GM23338 (cell line): ENCODE results near the gene PABPC1L. TPM values are rescaled to one million over a fixed set of nuclear protein-coding genes. Genes with fewer than 3 reads are reported as not detected.

Experiments used
- ATAC-seq: fragments of 200-7000 bp; cut with Tn5 transposase; 3 replicates; pipeline ENCODE4 v1.9.1; 2020
- DNase-seq: peaks from one replicate; pipeline ENCODE4 v3.0.0-alpha.2; 2015; ENCODE audit warnings: low spot score
- H2AFZ ChIP-seq: fragments of 200-600 bp; sonication (generic); 2 replicates; pipeline ENCODE4 v1.8.0; 2016; ENCODE audit warnings: antibody characterized with exemption, mild to moderate bottlenecking, moderate library complexity
- H3F3A ChIP-seq: fragments of 200-600 bp; sonication (generic); replicated peaks from 2 replicates; pipeline ENCODE4 v1.8.0; 2017; ENCODE audit warnings: antibody characterized with exemption, mixed run types, low read depth
- H3K27ac ChIP-seq: fragments of 200-600 bp; sonication (generic); 2 replicates; pipeline ENCODE4 v1.6.1; 2016; ENCODE audit warnings: low read depth
- H3K27me3 ChIP-seq: fragments of 200-600 bp; sonication (generic); 2 replicates; pipeline ENCODE4 v1.8.0; 2016; ENCODE audit warnings: mild to moderate bottlenecking, mixed run types, moderate library complexity; ENCODE audit not compliant: insufficient read depth
- H3K36me3 ChIP-seq: fragments of 200-600 bp; sonication (generic); 2 replicates; pipeline ENCODE4 v1.8.0; 2016; ENCODE audit warnings: mild to moderate bottlenecking; ENCODE audit not compliant: insufficient read depth
- H3K4me1 ChIP-seq: fragments of 200-600 bp; sonication (generic); 2 replicates; pipeline ENCODE4 v1.8.0; 2016; ENCODE audit warnings: mild to moderate bottlenecking, moderate library complexity; ENCODE audit not compliant: insufficient read depth
- H3K4me2 ChIP-seq: fragments of 200-600 bp; sonication (generic); 2 replicates; pipeline ENCODE4 v1.7.1; 2017; ENCODE audit warnings: mixed run types
- H3K4me3 ChIP-seq: fragments of 200-600 bp; sonication (generic); 2 replicates; pipeline ENCODE4 v1.6.1; 2016; ENCODE audit warnings: mixed run types
- H3K79me2 ChIP-seq: fragments of 200-600 bp; sonication (generic); replicated peaks from 2 replicates; pipeline ENCODE4 v1.8.0; 2017; ENCODE audit warnings: mild to moderate bottlenecking; ENCODE audit not compliant: insufficient read depth
- H3K9me2 ChIP-seq: fragments of 200-600 bp; sonication (generic); 2 replicates; pipeline ENCODE4 v1.8.0; 2017; ENCODE audit not compliant: insufficient read depth
- H4K20me1 ChIP-seq: fragments of 200-600 bp; sonication (generic); replicated peaks from 2 replicates; pipeline ENCODE4 v1.8.0; 2017; ENCODE audit warnings: mild to moderate bottlenecking; ENCODE audit not compliant: insufficient read depth
- H3K27ac Mint-ChIP-seq: 2 replicates; pipeline ENCODE4 v1.8.0; 2020; ENCODE audit warnings: inconsistent platforms, mild to moderate bottlenecking, moderate library complexity, mixed read lengths
- H3K27me3 Mint-ChIP-seq: 3 replicates; pipeline ENCODE4 v1.8.0; 2022; ENCODE audit warnings: low read depth, mild to moderate bottlenecking, moderate library complexity, mixed read lengths, inconsistent platforms; ENCODE audit not compliant: insufficient read depth, poor library complexity
- H3K36me3 Mint-ChIP-seq: 3 replicates; pipeline ENCODE4 v1.8.0; 2021; ENCODE audit warnings: low read depth, mild to moderate bottlenecking, inconsistent platforms, moderate library complexity, mixed read lengths
- H3K4me1 Mint-ChIP-seq: 3 replicates; pipeline ENCODE4 v1.8.0; 2020; ENCODE audit warnings: mild to moderate bottlenecking, inconsistent platforms, mixed read lengths
- H3K4me3 Mint-ChIP-seq: 3 replicates; pipeline ENCODE4 v1.8.0; 2021; ENCODE audit warnings: moderate library complexity, mild to moderate bottlenecking, inconsistent platforms, mixed read lengths
- H3K9me3 Mint-ChIP-seq: 3 replicates; pipeline ENCODE4 v1.8.0; 2020; ENCODE audit warnings: moderate library complexity, mild to moderate bottlenecking, inconsistent platforms, mixed read lengths
- CREB1 ChIP-seq: fragments of 250-450 bp; sonication (Bioruptor Pico); IDR thresholded peaks from 2 replicates; pipeline ENCODE4 v1.5.0; 2020; ENCODE audit warnings: low read depth, mild to moderate bottlenecking, moderate library complexity
- CTCF ChIP-seq, 2 experiments: fragments of 200-600 bp in 1 of 2; sonication (generic) in 1 of 2; conservative IDR thresholded peaks; 2 replicates each; pipeline versions ENCODE4 v1.5.1 to v1.6.1; 2016 to 2017; ENCODE audit warnings: antibody characterized with exemption in 2 of 2, low read depth in 2 of 2, mild to moderate bottlenecking in 2 of 2, moderate library complexity in 1 of 2
- ETS1 ChIP-seq: IDR thresholded peaks from 2 replicates; pipeline ENCODE4 v1.6.1; 2016; ENCODE audit warnings: antibody characterized with exemption
- EZH2 ChIP-seq: fragments of 200-600 bp; sonication (generic); IDR thresholded peaks from one replicate; pipeline ENCODE4 v1.8.0; 2017; ENCODE audit warnings: antibody characterized with exemption, mild to moderate bottlenecking, low read depth; ENCODE audit not compliant: unreplicated experiment
- EZH2phosphoT487 ChIP-seq: fragments of 200-600 bp; sonication (generic); IDR thresholded peaks from one replicate; pipeline ENCODE4 v1.8.1; 2018; ENCODE audit warnings: antibody characterized with exemption; ENCODE audit not compliant: unreplicated experiment
- JUNB ChIP-seq: IDR thresholded peaks from one replicate; pipeline ENCODE4 v1.6.1; 2016; ENCODE audit warnings: antibody characterized with exemption; ENCODE audit not compliant: unreplicated experiment
- NANOG ChIP-seq: IDR thresholded peaks from 2 replicates; pipeline ENCODE4 v1.6.1; 2016; ENCODE audit warnings: antibody characterized with exemption, borderline replicate concordance
- POLR2AphosphoS5 ChIP-seq: IDR thresholded peaks from 2 replicates; pipeline ENCODE4 v1.6.1; 2016; ENCODE audit warnings: antibody characterized with exemption, low read depth
- REST ChIP-seq: IDR thresholded peaks from one replicate; pipeline ENCODE4 v1.6.1; 2018; ENCODE audit warnings: antibody characterized with exemption; ENCODE audit not compliant: unreplicated experiment
- STAT1 ChIP-seq: IDR thresholded peaks from one replicate; pipeline ENCODE4 v1.6.1; 2016; ENCODE audit warnings: antibody characterized with exemption; ENCODE audit not compliant: unreplicated experiment
- ZNF114 ChIP-seq: fragments of 250-450 bp; sonication (Bioruptor Pico); IDR thresholded peaks from 2 replicates; pipeline ENCODE4 v1.5.0; 2020; ENCODE audit warnings: mild to moderate bottlenecking, moderate library complexity
- ZNF331 ChIP-seq: fragments of 250-450 bp; sonication (Bioruptor Pico); IDR thresholded peaks from 2 replicates; pipeline ENCODE4 v1.5.0; 2020; ENCODE audit warnings: low read depth, mild to moderate bottlenecking, moderate library complexity
- ZNF462 ChIP-seq: fragments of 250-450 bp; sonication (Bioruptor Pico); IDR thresholded peaks from 2 replicates; pipeline ENCODE4 v1.5.0; 2020; ENCODE audit warnings: mild to moderate bottlenecking, moderate library complexity
- polyA plus RNA-seq: library from polyadenylated mRNA; unstranded; fragments of >200 nt; fragmentation: Nextera tagmentation; extraction: Ambion mirVana; gene quantifications from 2 replicates; pipeline ENCODE4 v1.2.1, GENCODE V29; 2016
- total RNA-seq: library from RNA; depleted of rRNA; stranded (reverse); fragments of >200 nt; shearing (Covaris generic); gene quantifications from 2 replicates; pipeline ENCODE4 v1.2.3, GENCODE V29; 2014

PABPC1L gene
- total and polyA plus RNA-seq, 2 experiments from 2014 or later: 44.4 to 49.1 TPM

GRCh38 chr20:44886266-44886651 is 23.6 kb upstream of the PABPC1L start:
- Histone ChIP-seq H3K4me3 (peak overlapping the region; percentile 99), H2AFZ (no peak overlapping the region), H3K27ac (peak overlapping the region; percentile 84), H3K27me3 (no peaks in the 10 kb centered on the region), H3F3A (no peaks in the 10 kb centered on the region; the same call in 1 of the 2 replicates), H3K4me1 (peaks cover 31% of the 10 kb centered on the region), H3K9me2 (no peaks in the 10 kb centered on the region), H4K20me1 (peaks cover 48% of the 10 kb centered on the region), H3K36me3 (no peaks in the 10 kb centered on the region; the same call in 1 of the 2 replicates), H3K4me2 (peak overlapping the region; percentile 91), H3K79me2 (peaks cover 57% of the 10 kb centered on the region)
- peak overlapping the region; percentile 99 for H3K4me3 Mint-ChIP-seq
- TF ChIP-seq ETS1 (no peak), ZNF331 (no peak), JUNB (no peak), STAT1 (no peak), EZH2phosphoT487 (no peak), CREB1 (no peak), ZNF114 (CRISPR knock-in tag) (no peak), REST (no peak), NANOG (no peak), EZH2 (no peak), POLR2AphosphoS5 (no peak), ZNF462 (CRISPR knock-in tag) (no peak), CTCF (conservative IDR thresholded peaks at IDR 0.05; ENCODE audit: low read depth in 2 of 2) (no peak)
- no peak for ATAC-seq
- H3K36me3 Mint-ChIP-seq: peaks cover 26% of the 10 kb centered on the region; the same call in 2 of the 3 replicates
- peak; percentile 13 for DNase-seq
- peak overlapping the region; percentile 98 for H3K27ac Mint-ChIP-seq
- peaks cover 8% of the 10 kb centered on the region for H3K27me3 Mint-ChIP-seq
- H3K4me1 Mint-ChIP-seq: peaks cover 35% of the 10 kb centered on the region
- H3K9me3 Mint-ChIP-seq: no peaks in the 10 kb centered on the region
